H1 (cell line): Measurements from ENCODE around the gene CA5A. TPM values are rescaled to one million over a fixed set of nuclear protein-coding genes. Genes with fewer than 3 reads are reported as not detected.
A peak's percentile ranks its signal among the peaks of the same experiment; 100 is the strongest.

ENCODE experiments used
- CTCF ChIA-PET: fragments of 300-600 bp; sonication (Branson Sonifier 250); formaldehyde crosslinking; loops from one replicate; lab custom pipeline; 2021; ENCODE audit not compliant: partially characterized antibody; lab: Charles Lee
- POLR2A ChIA-PET: fragments of 300-600 bp; sonication (Branson Sonifier 250); formaldehyde crosslinking; loops from one replicate; lab custom pipeline; 2021; ENCODE audit warnings: inconsistent platforms; ENCODE audit not compliant: partially characterized antibody; lab: Charles Lee
- DNase-seq, 2 experiments: peaks; one replicate each; pipeline versions ENCODE4 v3.0.0 to v3.0.0-alpha.2; 2010 to 2022; ENCODE audit warnings: low spot score in 2 of 2, low read depth in 1 of 2, mixed read lengths in 1 of 2
- FAIRE-seq: peaks from 2 replicates; lab custom pipeline; 2011; peaks lifted over from hg19 to GRCh38; lab: Jason Lieb, UNC
- H2AFZ ChIP-seq: 2 replicates; pipeline ENCODE4 v1.8.1; 2012; ENCODE audit warnings: low read length, inconsistent platforms
- H2AK5ac ChIP-seq: 2 replicates; pipeline ENCODE4 v1.6.1; 2013; ENCODE audit warnings: low read depth, low read length
- H2BK120ac ChIP-seq: replicated peaks from 2 replicates; pipeline ENCODE3; 2013; ENCODE audit warnings: low read depth, low read length, inconsistent platforms
- H2BK12ac ChIP-seq: 2 replicates; pipeline ENCODE4 v1.6.1; 2013; ENCODE audit warnings: low read depth, low read length
- H2BK15ac ChIP-seq: 2 replicates; pipeline ENCODE4 v1.6.1; 2013; ENCODE audit warnings: low read length
- H2BK20ac ChIP-seq: 2 replicates; pipeline ENCODE4 v1.6.1; 2013; ENCODE audit warnings: low read length
- H2BK5ac ChIP-seq: 2 replicates; pipeline ENCODE4 v1.6.1; 2013; ENCODE audit warnings: low read depth, low read length
- H3K14ac ChIP-seq: 2 replicates; pipeline ENCODE4 v1.6.1; 2013; ENCODE audit warnings: inconsistent platforms; ENCODE audit not compliant: insufficient read length
- H3K18ac ChIP-seq: 2 replicates; pipeline ENCODE4 v1.6.1; 2013; ENCODE audit warnings: low read length; ENCODE audit errors: extremely low read depth
- H3K23ac ChIP-seq: 2 replicates; pipeline ENCODE4 v1.6.1; 2013; ENCODE audit warnings: inconsistent platforms; ENCODE audit not compliant: insufficient read length
- H3K23me2 ChIP-seq: 2 replicates; pipeline ENCODE4 v1.6.1; 2013; ENCODE audit warnings: low read depth, low read length
- H3K27ac ChIP-seq: 2 replicates; pipeline ENCODE4 v1.6.1; 2011; ENCODE audit warnings: low read depth, low read length, inconsistent platforms
- H3K27me3 ChIP-seq, 4 experiments: replicated peaks in 1 of 4; 1 replicate in 1 of 4; 2 replicates in 3 of 4; pipeline versions ENCODE4 v1.6.1 to v1.8.1; 2011 to 2013; ENCODE audit warnings: low read length in 3 of 4, mild to moderate bottlenecking in 3 of 4, inconsistent platforms in 2 of 4, mixed read lengths in 2 of 4, moderate library complexity in 1 of 4; ENCODE audit not compliant: control insufficient read depth in 3 of 4, insufficient read depth in 3 of 4; ENCODE audit errors: extremely low read depth in 1 of 4
- H3K36me3 ChIP-seq, 4 experiments: 2 replicates each; pipeline versions ENCODE4 v1.6.1 to v1.8.1; 2011 to 2013; ENCODE audit warnings: mild to moderate bottlenecking in 4 of 4, low read length in 3 of 4, moderate library complexity in 2 of 4, control low read depth in 1 of 4, inconsistent platforms in 1 of 4; ENCODE audit not compliant: insufficient read depth in 4 of 4, control insufficient read depth in 2 of 4
- H3K4ac ChIP-seq: replicated peaks from 2 replicates; pipeline ENCODE3; 2013; ENCODE audit warnings: low read length, low read depth, mixed read lengths, inconsistent platforms; ENCODE audit not compliant: insufficient read length
- H3K4me1 ChIP-seq, 4 experiments: replicated peaks in 1 of 4; 1 replicate in 1 of 4; 2 replicates in 3 of 4; pipeline versions ENCODE4 v1.6.1 to v1.8.1; 2011 to 2013; ENCODE audit warnings: low read length in 3 of 4, inconsistent platforms in 2 of 4, mixed read lengths in 1 of 4; ENCODE audit not compliant: insufficient read depth in 4 of 4, control insufficient read depth in 3 of 4
- H3K4me2 ChIP-seq, 2 experiments: 2 replicates each; pipeline versions ENCODE4 v1.6.1 to v1.8.1; 2011 to 2013; ENCODE audit warnings: low read depth in 2 of 2, low read length in 2 of 2, control low read depth in 1 of 2, inconsistent platforms in 1 of 2, mild to moderate bottlenecking in 1 of 2; ENCODE audit not compliant: insufficient read depth in 1 of 2
- H3K4me3 ChIP-seq, 4 experiments: fragments of 200-600, 300-600 bp in 1 of 4; sonication (generic), shearing (Covaris generic), sonication (Bioruptor Twin) in 1 of 4; 2 replicates each; pipeline versions ENCODE4 v1.5.1 to v1.8.1; 2011 to 2016; ENCODE audit warnings: low read length in 4 of 4, low read depth in 3 of 4, control low read depth in 2 of 4, inconsistent platforms in 2 of 4, mild to moderate bottlenecking in 2 of 4, mixed read lengths in 1 of 4, moderate library complexity in 1 of 4; ENCODE audit not compliant: insufficient read depth in 2 of 4; ENCODE audit errors: extremely low read depth in 1 of 4
- H3K56ac ChIP-seq: replicated peaks from 2 replicates; pipeline ENCODE3; 2013; ENCODE audit warnings: low read depth, mild to moderate bottlenecking, mixed read lengths, low read length, inconsistent platforms; ENCODE audit not compliant: insufficient read length
- H3K79me1 ChIP-seq: 2 replicates; pipeline ENCODE4 v1.6.1; 2013; ENCODE audit warnings: low read depth, low read length, control low read depth
- H3K79me2 ChIP-seq, 2 experiments: 2 replicates each; pipeline versions ENCODE4 v1.6.1 to v1.8.1; 2012 to 2013; ENCODE audit warnings: low read length in 2 of 2, mild to moderate bottlenecking in 2 of 2, inconsistent platforms in 1 of 2; ENCODE audit not compliant: insufficient read depth in 2 of 2, control insufficient read depth in 1 of 2
- H3K9ac ChIP-seq, 4 experiments: replicated peaks in 1 of 4; 1 replicate in 1 of 4; 2 replicates in 3 of 4; pipeline versions ENCODE4 v1.6.1 to v1.8.1; 2011 to 2013; ENCODE audit warnings: low read depth in 3 of 4, low read length in 3 of 4, control low read depth in 2 of 4, mild to moderate bottlenecking in 2 of 4, moderate library complexity in 2 of 4, inconsistent platforms in 1 of 4; ENCODE audit errors: extremely low read depth in 1 of 4
- H3K9me3 ChIP-seq, 2 experiments: 2 replicates each; pipeline versions ENCODE4 v1.6.1 to v1.8.1; 2012 to 2013; ENCODE audit warnings: mild to moderate bottlenecking in 2 of 2, moderate library complexity in 2 of 2, control low read depth in 1 of 2, inconsistent platforms in 1 of 2, low read depth in 1 of 2, low read length in 1 of 2, mixed read lengths in 1 of 2; ENCODE audit not compliant: insufficient read depth in 2 of 2
- H4K20me1 ChIP-seq, 2 experiments: replicated peaks in 1 of 2; 2 replicates each; pipeline versions ENCODE3 to v1.8.1; 2011 to 2013; ENCODE audit warnings: inconsistent platforms in 2 of 2, low read length in 2 of 2, mild to moderate bottlenecking in 1 of 2; ENCODE audit not compliant: insufficient read depth in 2 of 2, control insufficient read depth in 1 of 2
- H4K5ac ChIP-seq: 2 replicates; pipeline ENCODE4 v1.6.1; 2013; ENCODE audit warnings: low read length, low read depth, mixed read lengths, inconsistent platforms; ENCODE audit not compliant: insufficient read length
- H4K8ac ChIP-seq: 2 replicates; pipeline ENCODE4 v1.8.0; 2013; ENCODE audit warnings: mild to moderate bottlenecking, moderate library complexity, low read length, inconsistent platforms; ENCODE audit not compliant: insufficient read depth; ENCODE audit errors: extremely low read depth
- H4K91ac ChIP-seq: replicated peaks from 2 replicates; pipeline ENCODE3; 2013; ENCODE audit warnings: low read length, mixed read lengths, inconsistent platforms; ENCODE audit not compliant: insufficient read length
- CTBP2 ChIP-seq: IDR thresholded peaks from 2 replicates; pipeline ENCODE4 v1.7.0; 2011; ENCODE audit warnings: borderline replicate concordance, mild to moderate bottlenecking, moderate library complexity, mixed read lengths, low read length; ENCODE audit not compliant: insufficient read depth, insufficient read length
- GTF2F1 ChIP-seq: IDR thresholded peaks from 2 replicates; pipeline ENCODE4 v1.6.1; 2012; ENCODE audit warnings: low read depth, low read length, improper control_type of control experiment, borderline replicate concordance
- WGBS, 2 experiments: shearing (Covaris generic) in 1 of 2; methylation state at CpG; one replicate each; pipeline versions ENCODE4 v1.1.6 to v1.1.7; 2013 to 2015; ENCODE audit warnings: low lambda C conversion rate in 2 of 2, mixed read lengths in 2 of 2, inconsistent platforms in 1 of 2, low coverage in 1 of 2, missing lambda C conversion rate in 1 of 2; ENCODE audit not compliant: insufficient replicate concordance in 2 of 2, insufficient coverage in 1 of 2, insufficient read length in 1 of 2; ENCODE audit errors: extremely low coverage in 1 of 2, missing lambda C conversion rate in 1 of 2; 5-methylcytosine and 5-hydroxymethylcytosine counted together
- polyA plus RNA-seq, 7 experiments: library from polyadenylated mRNA; depleted of rRNA in 3 of 7; stranded (reverse) in 5 of 7; unstranded in 2 of 7; fragments of >200 nt in 5 of 7; fragments of 200-250 nt in 2 of 7; gene quantifications; 1 replicate in 5 of 7; 2 replicates in 1 of 7; 4 replicates in 1 of 7; pipeline versions ENCODE4 v1.2.1 to v1.2.3, GENCODE V29; 2011 to 2013; ENCODE audit warnings: missing spikeins in 2 of 7, mixed read lengths in 2 of 7
- total RNA-seq: library from RNA; stranded (reverse); fragmentation: NEBNext Ultra II Directional; extraction: Animal tissue kit (Norgen Biotek cat#: 25700); gene quantifications from 2 replicates; pipeline ENCODE4 v1.2.1, GENCODE V29; 2021

The CA5A gene
- total and polyA plus RNA-seq, 2 of the 8 experiments (the other 6 are each of a cell fraction or from before 2014, with no cell fraction given): not detected

DNA sequence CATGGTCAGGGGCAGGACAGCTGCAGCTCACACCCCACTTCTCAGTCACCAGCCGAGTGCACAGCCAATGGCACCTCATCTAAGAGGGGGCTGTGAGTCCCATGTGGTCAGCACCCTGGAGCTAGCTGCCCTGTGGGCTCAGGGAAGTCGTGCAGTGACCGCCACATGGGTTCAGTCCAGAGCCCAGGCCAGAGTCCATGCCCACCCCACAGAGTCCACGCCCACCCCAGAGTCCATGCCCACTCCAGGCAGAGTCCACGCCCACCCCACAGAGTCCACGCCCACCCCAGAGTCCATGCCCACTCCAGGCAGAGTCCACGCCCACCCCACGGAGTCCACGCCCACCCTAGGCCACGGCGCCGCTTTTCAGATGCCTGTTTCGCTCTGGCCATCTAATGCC is 91.1 kb downstream of the CA5A start:
- Histone ChIP-seq H3K4me1 (peaks cover 0 to 13% (median 3%) of the 10 kb centered on the region in 4 experiments; a peak in 5 of 7 replicates), H2BK15ac (no peak overlapping the region), H3K14ac (no peak overlapping the region), H3K36me3 (peaks cover 6 to 23% (median 11%) of the 10 kb centered on the region in 4 experiments; a peak in 5 of 8 replicates), H3K4ac (no peak overlapping the region), H4K5ac (no peak overlapping the region), H3K23me2 (no peaks in the 10 kb centered on the region), H2AK5ac (peak overlapping the region; percentile 69; the same call in 1 of the 2 replicates), H4K20me1 (peaks cover 18 to 25% of the 10 kb centered on the region in 2 experiments), H2BK12ac (0 out of 2 replicates have a peak overlapping the region, but pooled peaks have one; percentile 68), H3K27me3 (no peaks in the 10 kb centered on the region), H3K23ac (no peak overlapping the region), H2BK5ac (0 out of 2 replicates have a peak overlapping the region, but pooled peaks have one; percentile 24), H3K4me2 (no peak overlapping the region), H2BK20ac (no peak overlapping the region), H3K4me3 (no peak overlapping the region), H3K79me2 (peaks cover 0 to 76% of the 10 kb centered on the region in 2 experiments; a peak in 3 of 4 replicates), H3K18ac (no peak overlapping the region; the same call in 1 of the 2 replicates), H2AFZ (no peak overlapping the region), H3K9ac (no peak overlapping the region), H4K91ac (no peak overlapping the region), H3K79me1 (peaks cover 10% of the 10 kb centered on the region), H3K27ac (no peak overlapping the region), H4K8ac (no peak overlapping the region), H2BK120ac (no peak overlapping the region), H3K56ac (no peak overlapping the region), H3K9me3 (no peaks in the 10 kb centered on the region)
- FAIRE-seq (no peak), DNase-seq (no peak)
- 91% methylated on average over 10 of the region's 13 CpGs; no CpG with 5 or more reads in 1 of the 2 experiments for WGBS, 2 experiments
- ChIA-PET POLR2A (interaction anchor here (1.1 to 27.1 kb wide), 7 partner anchors 8 to 66 kb away, joined by 3 to 507 read pairs (median 6); partner anchors contain the start of gene SLC7A5), CTCF (interaction anchor here (0.6 to 9.1 kb wide), 14 partner anchors 9 to 661 kb away, joined by 3 to 120 read pairs (median 6); partner anchors contain the start of gene SLC7A5)
- TF ChIP-seq GTF2F1 (no peak), CTBP2 (no peak)
